ENCODE results near the gene CNTNAP2. TPM values are rescaled to one million over a fixed set of nuclear protein-coding genes. Genes with fewer than 3 reads are reported as not detected.

Gene CNTNAP2
- total and polyA plus RNA-seq, 4 donors: not detected

DNA sequence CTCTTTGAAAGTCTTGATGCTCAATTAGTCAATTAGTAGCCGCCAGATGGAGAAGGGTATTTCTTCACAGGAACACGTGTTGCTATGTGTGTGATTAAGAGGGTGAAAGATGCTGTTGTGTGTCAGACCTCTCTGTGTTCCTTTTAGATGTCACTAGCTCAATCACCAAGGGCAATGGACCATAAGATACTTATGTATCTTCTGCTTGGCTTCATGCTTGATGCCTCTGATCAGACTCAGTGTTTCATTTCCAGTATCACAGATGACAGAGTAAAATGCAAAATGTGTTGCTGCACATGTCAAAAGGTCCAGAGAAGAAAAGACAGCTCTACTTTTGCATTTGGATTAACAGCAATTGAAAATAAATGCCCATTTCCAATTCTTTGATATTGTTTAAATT is 865.9 kb downstream of the CNTNAP2 start:
- DNase-seq: no peak
- ATAC-seq (ENCODE audit: low FRiP score): no peak
- H3K36me3 ChIP-seq (ENCODE audit: control insufficient read depth in 1 of 2, insufficient read depth in 2 of 2, low read length in 1 of 2): no peaks in the 10 kb centered on the region
- 59 to 77% methylated on average over 2 of the region's 2 CpGs for WGBS, 2 donors
- H3K27me3 ChIP-seq (ENCODE audit: control insufficient read depth in 1 of 2, insufficient read depth in 2 of 2, low read length in 1 of 2): no peaks in the 10 kb centered on the region
- no peak overlapping the region for H3K4me3 ChIP-seq (ENCODE audit: low read length in 2 of 2)
- no peaks in the 10 kb centered on the region for H3K9me3 ChIP-seq (ENCODE audit: control insufficient read depth, low read length)
- intact Hi-C loops (cut with DNase I): no loop called here
- no peaks in the 10 kb centered on the region for H3K4me1 ChIP-seq (ENCODE audit: control insufficient read depth in 1 of 2, insufficient read depth in 2 of 2, low read length in 2 of 2)
- H3K27ac ChIP-seq (ENCODE audit: low read depth in 1 of 2, low read length in 2 of 2): no peak overlapping the region

GRCh38 chr7:146991596-146991995 is 875.0 kb downstream of the CNTNAP2 start:
- no peak for ATAC-seq (ENCODE audit: low FRiP score)
- Histone ChIP-seq H3K27me3 (ENCODE audit: control insufficient read depth in 1 of 2, insufficient read depth in 2 of 2, low read length in 1 of 2) (no peaks in the 10 kb centered on the region), H3K27ac (ENCODE audit: low read depth in 1 of 2, low read length in 2 of 2) (no peak overlapping the region), H3K9me3 (ENCODE audit: control insufficient read depth, low read length) (no peaks in the 10 kb centered on the region), H3K36me3 (ENCODE audit: control insufficient read depth in 1 of 2, insufficient read depth in 2 of 2, low read length in 1 of 2) (no peaks in the 10 kb centered on the region), H3K4me1 (ENCODE audit: control insufficient read depth in 1 of 2, insufficient read depth in 2 of 2, low read length in 2 of 2) (peaks cover 0 to 2% of the 10 kb centered on the region in 2 donors), H3K4me3 (ENCODE audit: low read length in 2 of 2) (no peak overlapping the region)
- DNase-seq: no peak
- intact Hi-C loops (cut with DNase I): no loop called here
- 75 to 76% methylated on average over 5 of the region's 5 CpGs for WGBS, 2 donors

GRCh38 chr7:146993764-146994163 is 877.2 kb downstream of the CNTNAP2 start:
- no peaks in the 10 kb centered on the region for H3K27me3 ChIP-seq (ENCODE audit: control insufficient read depth in 1 of 2, insufficient read depth in 2 of 2, low read length in 1 of 2)
- peaks cover 0 to under 1% of the 10 kb centered on the region in 2 donors for H3K4me1 ChIP-seq (ENCODE audit: control insufficient read depth in 1 of 2, insufficient read depth in 2 of 2, low read length in 2 of 2)
- DNase-seq: no peak
- H3K9me3 ChIP-seq (ENCODE audit: control insufficient read depth, low read length): no peaks in the 10 kb centered on the region
- no peak for ATAC-seq (ENCODE audit: low FRiP score)
- intact Hi-C loops (cut with DNase I): no loop called here
- 64 to 67% methylated on average over 1 of the region's 1 CpG for WGBS, 2 donors
- H3K4me3 ChIP-seq (ENCODE audit: low read length in 2 of 2): no peak overlapping the region
- H3K27ac ChIP-seq (ENCODE audit: low read depth in 1 of 2, low read length in 2 of 2): no peak overlapping the region
- H3K36me3 ChIP-seq (ENCODE audit: control insufficient read depth in 1 of 2, insufficient read depth in 2 of 2, low read length in 1 of 2): no peaks in the 10 kb centered on the region

GRCh38 chr7:147008530-147008929 is 891.9 kb downstream of the CNTNAP2 start:
- H3K4me1 ChIP-seq (ENCODE audit: control insufficient read depth in 1 of 2, insufficient read depth in 2 of 2, low read length in 2 of 2): no peaks in the 10 kb centered on the region
- H3K27me3 ChIP-seq (ENCODE audit: control insufficient read depth in 1 of 2, insufficient read depth in 2 of 2, low read length in 1 of 2): no peaks in the 10 kb centered on the region
- H3K36me3 ChIP-seq (ENCODE audit: control insufficient read depth in 1 of 2, insufficient read depth in 2 of 2, low read length in 1 of 2): no peaks in the 10 kb centered on the region
- no peak for ATAC-seq (ENCODE audit: low FRiP score)
- intact Hi-C loops (cut with DNase I): no loop called here
- no peak for DNase-seq
- no peak overlapping the region for H3K27ac ChIP-seq (ENCODE audit: low read depth in 1 of 2, low read length in 2 of 2)
- H3K9me3 ChIP-seq (ENCODE audit: control insufficient read depth, low read length): no peaks in the 10 kb centered on the region
- 78 to 89% methylated on average over 6 of the region's 6 CpGs for WGBS, 2 donors
- H3K4me3 ChIP-seq (ENCODE audit: low read length in 2 of 2): no peak overlapping the region

- intact Hi-C loops (cut with DNase I): no loop called here
- no peaks in the 10 kb centered on the region for H3K36me3 ChIP-seq (ENCODE audit: control insufficient read depth in 1 of 2, insufficient read depth in 2 of 2, low read length in 1 of 2)
- no peak overlapping the region for H3K27ac ChIP-seq (ENCODE audit: low read depth in 1 of 2, low read length in 2 of 2)
- DNase-seq (no peak), ATAC-seq (ENCODE audit: low FRiP score) (no peak)
- H3K27me3 ChIP-seq (ENCODE audit: control insufficient read depth in 1 of 2, insufficient read depth in 2 of 2, low read length in 1 of 2): no peaks in the 10 kb centered on the region
- no peaks in the 10 kb centered on the region for H3K4me1 ChIP-seq (ENCODE audit: control insufficient read depth in 1 of 2, insufficient read depth in 2 of 2, low read length in 2 of 2)
- H3K9me3 ChIP-seq (ENCODE audit: control insufficient read depth, low read length): peaks cover 1% of the 10 kb centered on the region
- no peak overlapping the region for H3K4me3 ChIP-seq (ENCODE audit: low read length in 2 of 2)
Observed at GRCh38 chr7:147012666-147013065, 896.1 kb downstream of the CNTNAP2 start.

- Histone ChIP-seq H3K4me3 (ENCODE audit: low read length in 2 of 2) (no peak overlapping the region), H3K27ac (ENCODE audit: low read depth in 1 of 2, low read length in 2 of 2) (no peak overlapping the region), H3K36me3 (ENCODE audit: control insufficient read depth in 1 of 2, insufficient read depth in 2 of 2, low read length in 1 of 2) (no peaks in the 10 kb centered on the region), H3K27me3 (ENCODE audit: control insufficient read depth in 1 of 2, insufficient read depth in 2 of 2, low read length in 1 of 2) (no peaks in the 10 kb centered on the region), H3K9me3 (ENCODE audit: control insufficient read depth, low read length) (peaks cover 1% of the 10 kb centered on the region), H3K4me1 (ENCODE audit: control insufficient read depth in 1 of 2, insufficient read depth in 2 of 2, low read length in 2 of 2) (no peaks in the 10 kb centered on the region)
- 54 to 61% methylated on average over 2 of the region's 2 CpGs for WGBS, 2 donors
- DNase-seq (no peak), ATAC-seq (ENCODE audit: low FRiP score) (no peak)
- intact Hi-C loops (cut with DNase I): no loop called here
Observed at GRCh38 chr7:147013825-147014224, 897.2 kb downstream of the CNTNAP2 start.

DNA sequence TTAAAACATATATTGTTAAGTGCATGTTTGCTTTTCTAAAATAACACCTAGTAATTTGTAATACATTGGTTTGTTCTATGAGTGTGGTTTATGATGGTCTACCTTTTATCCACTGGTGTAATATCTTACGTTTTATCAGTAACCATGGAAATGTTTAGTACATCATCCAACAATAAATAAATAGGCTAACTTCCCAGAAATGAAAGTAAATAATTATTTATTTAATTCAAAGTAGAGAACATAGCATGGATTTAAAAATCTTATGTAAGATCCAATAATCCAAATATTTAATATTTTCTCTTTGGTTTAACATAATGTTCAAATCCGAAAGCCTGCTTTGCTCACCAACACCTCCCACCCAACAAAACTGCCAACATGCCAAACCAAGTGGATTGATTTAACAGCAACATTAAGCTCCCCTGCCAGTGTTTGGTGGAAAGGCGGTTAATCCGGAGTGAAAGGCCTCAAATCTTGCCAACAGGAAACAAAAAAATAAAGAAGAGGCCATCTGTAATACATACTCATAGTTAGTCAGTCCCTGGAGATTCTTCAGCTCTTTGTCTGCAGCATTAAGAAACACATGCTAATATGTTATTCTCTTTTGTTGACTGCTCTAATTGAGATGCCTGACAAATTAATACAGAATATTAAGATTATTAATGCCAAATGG is 897.8 kb downstream of the CNTNAP2 start:
- 73 to 81% methylated on average over 4 of the region's 4 CpGs for WGBS, 2 donors
- DNase-seq (no peak), ATAC-seq (ENCODE audit: low FRiP score) (no peak)
- Histone ChIP-seq H3K36me3 (ENCODE audit: control insufficient read depth in 1 of 2, insufficient read depth in 2 of 2, low read length in 1 of 2) (no peaks in the 10 kb centered on the region), H3K27me3 (ENCODE audit: control insufficient read depth in 1 of 2, insufficient read depth in 2 of 2, low read length in 1 of 2) (no peaks in the 10 kb centered on the region), H3K27ac (ENCODE audit: low read depth in 1 of 2, low read length in 2 of 2) (no peak overlapping the region), H3K4me1 (ENCODE audit: control insufficient read depth in 1 of 2, insufficient read depth in 2 of 2, low read length in 2 of 2) (no peaks in the 10 kb centered on the region), H3K4me3 (ENCODE audit: low read length in 2 of 2) (no peak overlapping the region), H3K9me3 (ENCODE audit: control insufficient read depth, low read length) (peaks cover 1% of the 10 kb centered on the region)
- intact Hi-C loops (cut with DNase I): no loop called here

GRCh38 chr7:147015999-147016398 is 899.4 kb downstream of the CNTNAP2 start:
- DNase-seq: no peak
- H3K27me3 ChIP-seq (ENCODE audit: control insufficient read depth in 1 of 2, insufficient read depth in 2 of 2, low read length in 1 of 2): no peaks in the 10 kb centered on the region
- no peaks in the 10 kb centered on the region for H3K4me1 ChIP-seq (ENCODE audit: control insufficient read depth in 1 of 2, insufficient read depth in 2 of 2, low read length in 2 of 2)
- no peak for ATAC-seq (ENCODE audit: low FRiP score)
- no peak overlapping the region for H3K4me3 ChIP-seq (ENCODE audit: low read length in 2 of 2)
- 94 to 95% methylated on average over 5 of the region's 5 CpGs for WGBS, 2 donors
- peaks cover 1% of the 10 kb centered on the region for H3K9me3 ChIP-seq (ENCODE audit: control insufficient read depth, low read length)
- H3K36me3 ChIP-seq (ENCODE audit: control insufficient read depth in 1 of 2, insufficient read depth in 2 of 2, low read length in 1 of 2): no peaks in the 10 kb centered on the region
- intact Hi-C loops (cut with DNase I): no loop called here
- H3K27ac ChIP-seq (ENCODE audit: low read depth in 1 of 2, low read length in 2 of 2): no peak overlapping the region

GRCh38 chr7:147022056-147022455 is 905.5 kb downstream of the CNTNAP2 start:
- 57 to 73% methylated on average over 2 of the region's 2 CpGs for WGBS, 2 donors
- Histone ChIP-seq H3K27ac (ENCODE audit: low read depth in 1 of 2, low read length in 2 of 2) (no peak overlapping the region), H3K4me1 (ENCODE audit: control insufficient read depth in 1 of 2, insufficient read depth in 2 of 2, low read length in 2 of 2) (no peaks in the 10 kb centered on the region), H3K9me3 (ENCODE audit: control insufficient read depth, low read length) (no peaks in the 10 kb centered on the region), H3K36me3 (ENCODE audit: control insufficient read depth in 1 of 2, insufficient read depth in 2 of 2, low read length in 1 of 2) (no peaks in the 10 kb centered on the region), H3K4me3 (ENCODE audit: low read length in 2 of 2) (no peak overlapping the region), H3K27me3 (ENCODE audit: control insufficient read depth in 1 of 2, insufficient read depth in 2 of 2, low read length in 1 of 2) (no peaks in the 10 kb centered on the region)
- intact Hi-C loops (cut with DNase I): no loop called here
- DNase-seq (no peak), ATAC-seq (ENCODE audit: low FRiP score) (no peak)

All from aorta (tissue), 5 donors.